Transverse colon (tissue), 3 donors: ENCODE results near the gene SEC14L2.

Experiments
- EP300 ChIP-seq: sonication (generic); formaldehyde crosslinking; IDR thresholded peaks from one replicate; pipeline ENCODE4 v1.6.1; 2017; ENCODE audit warnings: antibody characterized with exemption, low read depth
- TF ChIP-seq, protein P1 (sequence below), 5 experiments: fragments of 200-600 bp in 3 of 5; fragments of 450-650 bp in 2 of 5; sonication (generic) in 3 of 5; IDR thresholded peaks; 1 replicate in 2 of 5; 2 replicates in 3 of 5; pipeline ENCODE4 v1.5.1; 2016 to 2017; ENCODE audit warnings: antibody characterized with exemption in 5 of 5, inconsistent platforms in 3 of 5, mild to moderate bottlenecking in 2 of 5, moderate library complexity in 1 of 5

DNA sequence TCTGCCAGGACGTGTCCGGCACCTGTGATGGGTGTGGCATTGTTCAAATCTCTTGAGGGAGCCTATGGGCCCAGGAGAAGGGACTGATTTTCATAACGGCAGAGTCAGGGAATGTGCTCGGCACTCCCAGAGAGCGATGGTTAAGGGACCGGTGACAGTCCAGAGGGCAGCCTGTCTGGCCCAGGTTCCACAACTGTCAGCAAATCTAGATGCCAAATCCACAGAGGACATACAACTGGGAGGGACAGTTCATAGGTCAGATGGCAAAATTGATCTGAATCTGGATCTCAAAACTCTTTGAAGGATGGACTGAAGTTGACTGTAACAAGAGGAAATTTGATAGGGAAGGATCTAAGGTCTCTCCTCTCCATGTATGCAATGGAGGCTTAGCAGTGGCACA, 7.5 kb downstream of the SEC14L2 start:
- TF ChIP-seq, protein P1, sequence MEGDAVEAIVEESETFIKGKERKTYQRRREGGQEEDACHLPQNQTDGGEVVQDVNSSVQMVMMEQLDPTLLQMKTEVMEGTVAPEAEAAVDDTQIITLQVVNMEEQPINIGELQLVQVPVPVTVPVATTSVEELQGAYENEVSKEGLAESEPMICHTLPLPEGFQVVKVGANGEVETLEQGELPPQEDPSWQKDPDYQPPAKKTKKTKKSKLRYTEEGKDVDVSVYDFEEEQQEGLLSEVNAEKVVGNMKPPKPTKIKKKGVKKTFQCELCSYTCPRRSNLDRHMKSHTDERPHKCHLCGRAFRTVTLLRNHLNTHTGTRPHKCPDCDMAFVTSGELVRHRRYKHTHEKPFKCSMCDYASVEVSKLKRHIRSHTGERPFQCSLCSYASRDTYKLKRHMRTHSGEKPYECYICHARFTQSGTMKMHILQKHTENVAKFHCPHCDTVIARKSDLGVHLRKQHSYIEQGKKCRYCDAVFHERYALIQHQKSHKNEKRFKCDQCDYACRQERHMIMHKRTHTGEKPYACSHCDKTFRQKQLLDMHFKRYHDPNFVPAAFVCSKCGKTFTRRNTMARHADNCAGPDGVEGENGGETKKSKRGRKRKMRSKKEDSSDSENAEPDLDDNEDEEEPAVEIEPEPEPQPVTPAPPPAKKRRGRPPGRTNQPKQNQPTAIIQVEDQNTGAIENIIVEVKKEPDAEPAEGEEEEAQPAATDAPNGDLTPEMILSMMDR (IDR thresholded peaks at IDR 0.05), result no peak
- no peak for TF ChIP-seq EP300
